HG03103 (cell line): Measurements from ENCODE around the gene RAD51B.

Source experiments
- ATAC-seq: cut with Tn5 transposase; IDR thresholded peaks from one replicate; pipeline ENCODE4 v1.9.1; 2021; ENCODE audit warnings: low read depth; ENCODE audit not compliant: unreplicated experiment

RAD51B gene

GRCh38 chr14:68523989-68524725, 704.6 kb downstream of the RAD51B start:
- ATAC-seq, result no peak

GRCh38 chr14:68525516-68525915, 705.9 kb downstream of the RAD51B start:
- ATAC-seq, result no peak

- ATAC-seq, result no peak
Measured at GRCh38 chr14:68526512-68527091, 707.0 kb downstream of the RAD51B start.

GRCh38 chr14:68527329-68527851, 707.8 kb downstream of the RAD51B start:
- ATAC-seq, result no peak

- ATAC-seq, result no peak
Measured at GRCh38 chr14:68528040-68528687, 708.6 kb downstream of the RAD51B start.

- no peak for ATAC-seq
Measured at GRCh38 chr14:68530443-68530842, 710.9 kb downstream of the RAD51B start.

- no peak for ATAC-seq
Measured at GRCh38 chr14:68532496-68532895, 712.9 kb downstream of the RAD51B start.

- no peak for ATAC-seq
Measured at GRCh38 chr14:68534276-68534675, 714.7 kb downstream of the RAD51B start.

GRCh38 chr14:68535404-68536017, 715.9 kb downstream of the RAD51B start:
- ATAC-seq, result no peak

- no peak for ATAC-seq
Measured at GRCh38 chr14:68536018-68536410, 716.4 kb downstream of the RAD51B start.

GRCh38 chr14:68538639-68539038, 719.1 kb downstream of the RAD51B start:
- no peak for ATAC-seq

- ATAC-seq, result no peak
Measured at GRCh38 chr14:68539241-68539737, 719.7 kb downstream of the RAD51B start.

- no peak for ATAC-seq
Measured at GRCh38 chr14:68539789-68540188, 720.2 kb downstream of the RAD51B start.

- no peak for ATAC-seq
Measured at GRCh38 chr14:68541178-68541896, 721.8 kb downstream of the RAD51B start.

GRCh38 chr14:68542346-68542745, 722.8 kb downstream of the RAD51B start:
- no peak for ATAC-seq

- ATAC-seq, result no peak
Measured at GRCh38 chr14:68543516-68543915, 723.9 kb downstream of the RAD51B start.

- ATAC-seq, result no peak
Measured at GRCh38 chr14:68544081-68544892, 724.7 kb downstream of the RAD51B start.

- no peak for ATAC-seq
Measured at GRCh38 chr14:68546839-68547238, 727.3 kb downstream of the RAD51B start.
